Inferior parietal cortex (tissue), 1 donor: ENCODE data around the gene LTBP2.

ENCODE experiments used
- DNase-seq: peaks from one replicate; pipeline ENCODE4 v3.0.0-alpha.2; 2016; ENCODE audit errors: extremely low spot score

Gene LTBP2

DNA sequence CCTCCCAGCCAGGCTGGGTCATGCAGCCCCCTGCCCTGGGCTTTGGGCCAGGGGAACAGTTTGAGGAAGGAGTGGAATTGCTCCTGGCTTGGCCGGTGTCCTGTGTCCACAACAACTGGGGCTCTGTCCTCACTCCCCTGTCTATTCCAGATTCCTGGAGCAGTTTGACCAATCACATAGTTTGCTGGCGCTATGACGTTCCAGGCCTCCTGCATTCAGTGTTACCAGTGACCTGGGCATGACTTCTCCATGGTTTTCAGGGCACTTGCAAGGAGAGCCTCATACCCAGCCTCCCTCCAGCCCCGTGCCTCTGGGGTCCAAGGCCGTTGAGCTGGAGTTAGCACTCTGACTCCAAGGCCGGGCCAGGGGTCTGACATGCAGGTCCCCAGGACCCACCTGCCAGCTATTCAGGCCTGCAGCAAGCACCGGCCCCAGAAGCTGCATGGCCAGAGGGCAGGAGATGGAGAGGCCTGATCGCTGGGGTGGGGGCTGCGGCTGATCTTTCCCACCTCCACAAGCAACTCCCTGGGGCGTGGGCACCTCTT, 84.2 kb downstream of the LTBP2 start:
- DNase-seq = no peak

DNA sequence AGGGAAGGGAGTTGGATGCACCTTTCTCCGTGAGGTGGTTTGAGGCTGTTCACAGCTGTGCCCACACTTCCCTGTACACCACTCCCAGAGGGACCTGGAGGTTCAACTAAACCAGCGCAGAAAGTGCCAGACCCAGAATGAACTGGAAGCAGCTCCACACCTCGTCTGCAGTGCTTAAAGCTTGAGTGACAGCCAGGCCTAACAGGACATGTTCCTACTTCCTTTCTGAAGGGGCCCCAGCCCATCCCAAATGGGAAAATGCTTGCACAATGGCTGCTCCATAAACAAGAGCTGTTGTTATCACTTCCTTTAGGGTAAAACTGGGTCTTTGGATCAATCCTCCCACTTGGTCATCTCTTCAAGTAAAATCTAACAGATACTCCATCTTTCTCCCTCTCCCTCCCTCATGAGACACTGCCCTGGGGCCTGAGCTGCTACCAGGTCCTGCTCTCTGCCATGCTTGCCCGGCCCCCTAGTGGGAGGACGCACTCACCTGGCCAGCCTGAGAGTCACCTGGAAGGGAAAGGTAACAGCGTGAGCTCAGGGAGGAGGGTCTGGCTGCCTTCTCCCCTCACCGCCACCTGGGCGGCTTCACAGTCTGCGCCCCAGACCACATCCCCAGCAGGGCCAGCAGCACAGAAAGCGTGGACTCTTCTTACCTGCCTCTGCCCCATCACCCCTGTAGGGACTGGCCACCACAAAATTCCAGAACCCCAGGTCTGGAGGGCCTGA, 85.0 kb downstream of the LTBP2 start:
- no peak for DNase-seq

DNA sequence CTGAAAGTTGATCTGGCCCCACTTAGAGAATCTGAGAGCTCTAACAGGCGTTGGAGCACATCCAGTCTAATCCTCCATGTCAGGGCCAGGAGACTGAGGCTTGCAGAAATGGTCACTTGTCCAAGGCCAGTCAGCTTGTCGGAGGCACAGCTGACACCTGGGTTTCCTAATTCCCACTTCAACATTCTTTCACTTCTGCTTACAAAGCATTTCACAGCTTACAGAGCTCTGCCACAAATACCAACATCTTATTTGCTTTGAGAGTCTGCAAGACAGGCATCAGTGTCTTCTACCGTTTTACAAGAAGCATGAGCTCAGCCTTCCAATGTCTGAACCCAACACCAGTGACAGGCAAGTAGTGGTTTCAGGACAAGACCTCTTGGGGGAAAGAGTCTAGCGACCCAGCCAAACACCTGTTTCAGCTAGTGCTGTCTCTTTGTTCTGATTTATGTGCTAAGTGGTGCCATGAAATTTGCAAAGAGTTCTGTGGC, 86.6 kb downstream of the LTBP2 start:
- DNase-seq = no peak

DNA sequence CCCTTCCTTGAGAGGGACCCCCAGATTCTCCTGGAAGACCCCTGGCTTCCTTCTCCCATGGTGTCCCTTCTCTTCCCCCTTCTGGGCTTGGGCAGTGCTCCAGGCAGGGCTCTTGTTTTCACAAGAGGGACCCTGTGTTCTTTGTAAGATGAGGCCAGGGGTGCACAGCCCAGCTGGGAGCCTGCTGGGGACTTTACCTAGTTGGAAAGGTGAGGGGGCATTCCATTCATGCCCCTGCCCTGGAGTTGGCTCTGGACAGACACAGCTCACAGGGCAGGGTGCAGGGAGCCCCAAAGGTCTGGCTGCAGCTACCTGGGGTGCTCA, 87.3 kb downstream of the LTBP2 start:
- DNase-seq = no peak

DNA sequence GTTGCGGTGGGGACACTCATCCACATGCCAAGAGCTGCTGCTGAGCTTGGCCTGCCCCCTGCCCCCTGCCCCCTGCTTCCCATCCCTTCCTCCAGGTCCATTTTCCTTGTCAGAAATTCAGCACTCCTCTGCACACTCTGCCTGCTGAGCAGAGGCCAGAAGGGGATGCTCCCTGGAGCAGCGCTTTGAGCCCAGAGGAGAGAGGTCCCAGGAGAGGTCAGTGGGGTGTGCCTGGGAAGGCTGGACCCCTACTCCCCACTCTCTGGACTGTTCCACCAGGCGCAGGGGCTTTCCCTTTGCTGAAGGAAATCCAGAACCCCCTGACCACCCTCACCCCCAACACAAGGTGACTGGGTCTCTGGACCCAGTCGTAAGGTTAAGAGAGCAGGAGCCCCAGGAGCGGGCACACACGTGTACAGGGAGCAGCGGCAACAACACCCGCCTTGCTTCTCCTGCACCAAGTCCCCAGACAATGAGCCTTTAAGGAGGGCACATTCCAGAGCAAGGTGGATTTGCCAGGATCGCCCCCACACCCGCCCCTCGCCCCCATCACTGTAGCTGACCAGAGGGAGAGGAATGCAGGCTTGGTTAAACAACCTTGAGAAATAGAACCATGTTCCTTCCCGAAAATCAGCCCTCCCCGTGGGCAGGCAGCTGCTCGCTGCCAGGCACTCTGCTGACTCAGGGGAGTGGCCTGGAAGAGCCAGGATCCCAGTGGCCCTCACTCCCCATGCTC, 87.8 kb downstream of the LTBP2 start:
- no peak for DNase-seq

DNA sequence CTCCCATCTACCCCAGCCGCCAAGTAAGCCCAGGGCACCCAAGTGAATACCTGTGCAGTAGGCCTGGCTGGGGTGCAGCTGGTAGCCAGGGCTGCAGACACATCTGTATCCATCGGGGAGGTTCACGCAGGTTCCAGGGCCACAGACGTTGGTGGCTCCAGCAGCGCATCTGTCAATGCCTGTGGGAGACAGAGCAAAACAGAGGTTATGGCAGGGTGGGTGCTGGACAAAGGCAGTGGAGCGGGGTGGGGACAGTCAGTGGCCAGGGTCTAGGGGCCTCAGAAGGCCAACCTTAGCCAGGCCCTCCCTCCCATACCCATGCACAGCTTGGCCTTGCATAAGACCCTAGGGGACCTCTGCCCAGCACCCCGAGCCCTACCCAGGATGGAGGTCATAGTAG, 89.3 kb downstream of the LTBP2 start:
- DNase-seq = no peak

DNA sequence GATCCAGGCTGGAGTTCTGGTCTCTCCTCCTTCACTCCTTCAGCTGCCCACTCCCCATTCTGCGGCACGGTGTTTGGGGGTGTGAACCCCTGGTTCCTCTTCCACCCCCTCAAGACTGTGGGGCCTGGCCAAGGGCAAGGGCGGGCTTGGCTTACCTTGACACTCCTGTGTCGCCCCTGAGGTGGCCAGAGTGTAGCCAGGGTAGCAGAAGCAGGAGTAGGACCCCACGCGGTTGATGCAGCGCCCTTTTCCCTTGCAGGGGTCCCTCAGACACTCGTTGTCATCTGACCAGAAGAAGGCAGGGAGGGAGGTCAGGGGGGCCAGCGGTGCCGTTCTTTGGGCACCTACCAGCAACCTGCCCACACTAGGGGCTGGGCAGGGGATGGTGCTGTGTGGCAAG, 90.3 kb downstream of the LTBP2 start:
- no peak for DNase-seq

DNA sequence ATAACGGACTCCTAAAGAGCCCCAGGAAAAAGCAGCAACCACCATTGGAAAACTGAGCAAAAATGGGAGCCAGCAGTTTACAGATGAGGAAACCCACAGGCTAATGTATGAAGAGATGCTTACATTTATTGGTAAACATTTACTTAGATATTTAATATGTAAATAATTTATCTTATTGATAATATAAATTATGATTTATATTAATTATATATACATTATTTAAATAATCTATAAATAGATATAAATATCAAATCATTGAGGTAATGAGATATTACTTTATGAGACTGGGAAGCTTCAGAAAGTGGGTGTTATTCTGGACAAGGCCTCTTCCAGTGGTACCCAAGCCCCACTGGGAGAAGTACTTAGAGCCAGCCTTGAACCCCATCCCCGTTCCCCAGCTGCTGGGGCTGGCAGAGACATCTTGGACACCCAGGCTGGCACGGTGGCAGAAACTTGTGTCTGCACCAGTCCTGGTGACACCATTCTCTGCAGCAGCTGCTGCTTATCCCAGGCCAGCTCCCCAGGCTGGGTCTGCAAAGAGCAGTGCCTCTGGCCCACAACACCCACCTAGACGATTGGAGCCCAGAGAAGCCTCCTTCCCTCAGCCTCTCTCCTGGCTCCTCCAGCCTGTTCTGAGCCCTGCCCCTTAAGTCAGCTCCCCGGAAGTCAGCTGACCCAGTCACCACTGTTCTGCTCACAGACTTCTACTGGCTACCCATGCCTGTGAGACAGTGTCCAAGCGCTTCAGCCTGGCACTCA, 92.5 kb downstream of the LTBP2 start:
- no peak for DNase-seq

DNA sequence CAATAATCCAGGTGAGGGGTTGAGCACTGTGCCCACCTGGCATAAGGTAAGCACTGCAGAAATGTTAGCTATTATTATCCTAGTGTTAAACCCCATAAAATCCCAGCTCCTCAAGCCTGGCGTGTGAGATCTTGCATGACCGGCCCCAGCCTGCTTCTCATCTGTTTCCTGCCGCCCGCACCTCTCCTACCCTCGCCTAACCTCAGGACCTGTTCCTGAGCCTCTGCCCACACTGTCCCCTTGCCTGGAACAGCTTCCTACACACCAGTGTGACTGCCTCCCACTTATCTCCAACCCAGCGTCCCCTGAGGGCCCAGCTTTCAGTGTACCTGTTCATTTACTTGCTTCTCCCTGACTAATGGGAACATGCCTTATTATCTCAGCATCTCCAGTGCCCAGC, 93.8 kb downstream of the LTBP2 start:
- no peak for DNase-seq

DNA sequence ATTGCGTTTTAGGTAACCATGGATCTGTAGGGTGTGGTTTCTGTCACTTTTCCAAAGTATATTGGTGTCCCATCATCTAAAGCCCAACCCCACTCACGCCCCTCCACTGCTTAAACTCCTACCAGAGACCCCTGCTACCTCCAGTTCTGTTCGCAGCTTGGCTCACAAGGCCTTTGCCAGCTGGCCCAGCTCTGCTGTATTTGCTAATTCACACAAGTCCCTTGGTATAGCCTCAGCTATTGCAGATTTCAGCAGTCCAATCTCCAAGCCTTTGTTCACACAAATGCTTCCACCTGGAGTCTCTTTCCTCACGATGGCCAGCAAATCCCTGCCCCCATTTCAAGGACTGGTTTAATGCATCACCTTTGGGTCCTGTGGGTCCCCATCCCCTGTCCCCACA, 94.3 kb downstream of the LTBP2 start:
- no peak for DNase-seq

DNA sequence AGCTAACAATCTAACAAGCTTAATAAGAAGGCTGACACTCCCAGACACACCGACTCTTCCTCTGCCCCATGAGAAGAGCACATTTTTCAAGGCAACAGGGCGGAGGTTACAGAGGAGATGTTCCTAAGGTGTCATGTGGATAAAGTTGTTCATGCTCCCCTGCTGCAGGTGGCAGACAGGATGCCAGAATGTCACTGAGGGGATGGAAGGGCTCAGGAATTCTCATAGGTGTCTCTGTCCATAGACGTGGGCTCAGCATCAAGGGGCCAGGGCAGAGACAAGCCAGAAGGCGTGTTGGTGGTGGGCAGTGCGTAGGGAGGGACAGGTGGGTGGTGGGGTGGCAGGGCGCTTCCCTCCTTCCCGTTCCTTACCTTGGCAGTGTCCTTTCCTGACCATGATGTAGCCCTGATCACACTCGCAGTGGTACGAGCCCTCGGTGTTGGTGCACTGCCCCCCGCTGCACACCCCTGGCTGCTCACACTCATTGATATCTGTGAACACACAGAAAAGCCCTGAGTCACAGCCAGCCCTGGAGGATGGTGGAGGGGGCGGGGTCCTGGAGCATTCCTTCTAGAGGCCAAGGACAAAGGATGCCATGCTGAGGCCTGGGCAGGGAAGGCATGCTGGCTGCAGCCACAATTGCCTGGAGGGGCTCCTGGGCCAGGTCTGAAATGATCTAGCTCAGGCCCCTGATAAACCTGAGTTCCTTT, 95.4 kb downstream of the LTBP2 start:
- DNase-seq = no peak

DNA sequence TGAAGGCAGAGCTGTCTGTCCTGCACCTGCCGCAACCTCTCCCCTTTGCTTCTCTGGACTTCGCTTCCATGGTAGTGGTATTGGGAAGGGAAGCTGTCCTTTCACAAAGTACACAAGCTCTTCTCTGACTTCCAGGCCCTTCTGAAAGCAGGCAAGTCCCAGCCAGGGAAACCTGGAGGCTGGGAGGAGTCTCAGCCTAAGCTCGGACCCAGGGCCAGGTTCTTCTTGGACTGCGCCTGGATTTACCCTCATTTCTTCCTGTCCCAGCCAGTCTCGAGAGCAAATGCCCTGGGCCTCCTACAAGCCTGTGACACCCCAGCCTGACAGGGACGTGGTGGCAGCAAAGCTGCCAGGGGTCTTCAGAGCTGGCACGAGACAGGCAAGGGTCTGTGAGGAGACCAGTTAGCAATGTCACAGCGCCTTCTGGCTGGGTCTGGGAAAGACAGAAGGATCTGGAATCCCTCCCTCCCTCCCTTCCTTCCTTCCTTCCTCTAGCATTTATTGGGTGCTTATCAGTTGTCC, 96.1 kb downstream of the LTBP2 start:
- DNase-seq = no peak

DNA sequence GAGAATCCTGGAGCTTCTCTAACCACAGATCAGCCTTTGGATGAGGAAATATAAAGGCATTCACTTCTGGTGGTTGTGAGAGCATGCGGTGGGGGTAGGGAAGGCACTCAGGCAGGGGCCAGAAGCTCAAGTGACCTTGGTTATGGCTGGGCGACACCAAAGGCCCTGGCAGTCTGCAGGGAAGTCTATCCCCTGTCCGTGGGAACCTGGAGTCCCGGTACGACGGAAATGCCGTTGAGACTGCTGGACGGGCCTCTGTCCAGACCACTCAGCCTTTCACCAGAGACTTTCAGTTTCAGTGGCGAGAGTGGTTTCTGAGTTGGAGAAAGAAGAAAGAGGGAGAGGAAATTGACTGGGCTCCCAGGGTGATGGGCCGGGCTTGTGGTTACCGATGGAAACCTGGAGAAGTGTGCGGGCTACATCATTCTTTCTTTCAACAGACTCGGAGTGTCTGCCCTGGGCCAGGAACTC, 97.5 kb downstream of the LTBP2 start:
- DNase-seq = no peak

DNA sequence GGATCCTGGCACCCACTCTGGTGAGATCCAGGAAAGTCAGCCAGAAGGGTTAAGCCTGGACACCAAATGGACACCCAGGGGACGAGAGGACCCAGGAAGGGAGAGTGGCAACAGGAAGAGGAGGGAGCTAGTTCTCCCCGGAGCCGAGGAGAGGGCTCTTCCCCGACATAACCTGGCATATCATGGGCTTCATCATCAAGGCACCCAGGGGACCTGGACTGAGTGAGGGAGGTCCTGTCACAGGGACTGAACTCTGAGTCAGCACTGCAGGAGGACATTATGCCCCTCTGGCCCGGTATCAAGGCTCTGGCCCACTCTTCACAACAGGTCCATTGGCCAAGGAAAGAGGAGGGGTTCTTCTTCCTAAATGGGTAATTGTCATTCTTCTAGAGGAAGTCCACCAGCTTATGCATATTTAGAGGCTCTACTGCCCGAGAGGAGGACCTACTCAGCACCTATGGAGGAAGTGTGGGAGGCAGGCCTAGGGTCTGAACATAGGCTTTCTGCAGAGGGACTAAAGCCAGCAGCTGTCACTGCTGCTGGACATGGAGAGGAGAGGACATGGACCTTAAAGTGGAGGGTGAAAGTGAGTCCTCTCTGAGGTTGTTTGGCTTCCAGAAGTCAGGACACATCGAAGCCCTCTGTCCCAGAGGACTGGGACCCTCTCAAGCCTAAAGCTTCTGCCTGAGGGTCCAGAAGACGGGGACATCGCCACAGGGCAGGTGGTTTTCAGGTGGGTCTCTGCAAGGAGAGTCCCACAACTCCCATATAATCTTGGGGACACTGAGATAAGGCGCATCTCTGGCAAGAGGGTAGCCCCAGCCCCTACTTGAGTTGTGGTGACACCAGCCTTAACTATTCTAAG, 99.8 kb downstream of the LTBP2 start:
- no peak for DNase-seq

DNA sequence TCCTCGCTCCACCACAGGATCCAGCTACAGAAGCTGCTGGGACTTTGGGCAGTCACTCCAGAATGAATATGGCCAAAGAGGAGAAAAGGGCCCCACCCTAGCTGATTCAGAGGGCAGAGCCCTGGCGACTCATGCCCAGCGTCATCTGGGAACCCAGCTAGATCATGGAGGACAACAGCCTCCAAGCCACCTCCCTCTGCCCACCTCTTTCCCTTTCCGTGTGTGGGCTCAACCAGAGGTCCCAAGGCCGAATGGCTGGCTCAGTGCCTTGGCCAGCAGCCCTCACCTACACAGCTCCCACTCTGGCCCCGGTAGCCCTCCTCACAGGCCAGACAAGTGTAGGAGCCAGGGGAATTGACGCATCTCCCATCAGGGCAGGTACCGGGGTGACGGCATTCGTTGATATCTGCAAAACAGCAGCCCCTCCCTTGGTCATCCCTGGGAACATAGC, 101.1 kb downstream of the LTBP2 start:
- no peak for DNase-seq

DNA sequence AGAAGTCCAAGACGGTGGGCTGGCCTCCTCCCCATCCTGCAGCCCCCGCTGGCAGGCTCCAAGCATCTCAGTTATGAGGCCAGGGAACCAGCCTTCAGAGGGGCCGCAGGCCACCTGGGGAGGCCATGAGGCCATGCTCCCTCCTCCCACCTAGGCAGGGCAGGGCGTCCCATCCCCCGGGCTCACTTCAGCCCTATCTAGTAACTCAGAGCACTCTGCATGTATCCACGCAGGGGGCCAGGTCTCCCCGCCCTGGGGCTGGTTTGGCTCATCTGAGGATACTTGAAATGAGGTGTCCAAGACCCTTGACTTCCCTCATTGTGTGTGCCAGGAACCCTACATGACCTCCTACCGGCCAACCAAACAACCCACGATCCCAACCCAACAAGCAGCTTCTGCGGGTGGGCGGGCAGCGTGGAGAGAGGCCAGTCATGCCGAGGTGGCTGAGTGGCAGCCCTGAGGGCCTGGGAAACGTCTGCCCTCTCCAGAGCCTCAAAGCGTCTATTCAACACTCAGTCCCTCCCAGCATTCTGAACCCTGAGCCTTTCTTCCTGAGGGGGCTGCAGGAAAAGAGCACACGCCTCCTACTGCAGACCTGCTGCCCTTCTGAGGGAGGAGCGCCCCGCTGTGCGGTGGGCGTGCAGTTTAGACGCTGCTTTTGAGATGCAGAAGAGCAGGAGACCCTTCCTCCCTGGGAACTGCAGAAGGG, 101.7 kb downstream of the LTBP2 start:
- DNase-seq = no peak

DNA sequence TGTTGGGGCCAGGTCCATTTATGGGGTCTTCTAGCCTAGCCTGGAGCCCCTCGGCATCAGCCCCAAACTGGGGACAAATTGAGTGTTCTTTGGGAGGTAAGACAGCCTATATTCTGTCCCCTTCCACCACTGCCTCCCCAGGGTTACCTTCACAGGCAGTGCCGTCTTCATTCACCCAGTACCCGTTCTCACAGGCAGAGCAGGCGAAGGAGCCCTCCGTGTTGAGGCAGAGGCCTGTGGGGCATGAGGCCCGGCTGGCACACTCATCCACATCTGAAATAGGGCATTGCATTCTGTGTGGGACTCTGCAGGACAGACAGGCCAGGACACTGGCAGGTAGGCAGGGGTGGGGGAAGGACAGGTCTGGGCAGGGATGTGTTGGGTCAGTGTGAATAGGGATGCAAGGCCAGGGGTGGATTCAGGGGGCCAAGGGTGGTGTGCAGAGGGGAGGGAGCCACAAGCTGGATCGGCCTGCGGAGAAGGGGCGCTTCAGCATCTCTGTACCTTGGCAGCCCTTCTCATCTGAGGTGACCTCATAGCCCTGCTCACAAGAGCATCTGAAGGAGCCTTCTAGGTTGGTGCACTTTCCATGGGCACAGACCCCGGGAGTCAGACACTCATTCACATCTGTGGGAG, 102.3 kb downstream of the LTBP2 start:
- no peak for DNase-seq

DNA sequence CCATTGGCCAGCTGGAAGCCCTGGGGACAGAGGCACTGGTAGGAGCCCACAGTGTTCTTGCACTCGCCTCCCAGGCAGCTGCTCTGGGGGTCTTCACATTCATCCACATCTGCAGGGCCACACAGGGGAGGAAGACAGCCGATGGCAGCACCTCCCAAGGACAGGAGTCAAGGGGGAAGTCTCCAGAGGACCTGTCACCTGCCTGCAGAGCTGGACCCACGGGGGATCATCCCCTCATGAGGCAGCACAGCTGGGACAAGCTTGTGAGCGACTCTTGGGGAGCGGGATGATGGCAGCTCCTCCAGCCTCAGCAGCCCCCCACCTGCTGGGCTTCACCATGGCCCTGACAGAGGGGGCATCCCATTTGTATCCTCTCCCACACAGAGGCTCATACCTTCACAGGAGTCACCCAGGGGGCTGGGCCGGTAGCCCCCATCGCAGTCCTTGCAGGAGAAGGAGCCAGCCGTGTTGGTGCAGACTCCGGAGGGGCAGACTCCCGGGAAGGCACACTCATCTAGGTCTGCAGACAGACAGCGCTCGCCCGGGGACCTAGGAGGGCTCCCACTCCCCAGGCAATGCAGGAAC, 103.1 kb downstream of the LTBP2 start:
- no peak for DNase-seq

DNA sequence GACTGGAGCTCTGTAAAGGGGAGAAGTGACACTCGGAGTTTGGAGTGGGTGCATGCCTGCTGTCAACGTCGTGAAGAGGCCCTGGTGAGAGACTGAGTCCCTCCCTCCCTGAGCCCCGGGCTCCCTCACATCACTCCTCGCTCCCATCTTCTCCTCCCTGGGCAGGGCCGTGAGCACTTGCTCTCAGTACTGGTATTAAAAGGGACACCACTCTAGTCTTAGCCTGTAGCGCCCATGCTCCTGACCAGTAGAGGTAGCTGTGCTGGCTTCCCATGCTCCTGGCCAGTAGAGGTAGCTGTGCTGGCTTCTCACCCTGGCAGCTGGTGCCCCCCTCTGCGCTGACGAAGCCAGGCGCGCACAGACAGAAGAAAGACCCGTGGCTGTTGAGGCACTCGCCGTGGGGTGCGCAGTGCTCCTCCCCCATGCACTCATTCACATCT, 103.7 kb downstream of the LTBP2 start:
- no peak for DNase-seq
